Stimulated activated naive CD8-positive, alpha-beta T cell treated with anti-CD3 and anti-CD28 coated beads, Interleukin-15, amount 100 ng/mL, for 72 hours (primary cell): ENCODE results near the gene LGALS1.
"Not testable (repeated sequence)": the region's sequence is repeated elsewhere in the genome, so short reads cannot be mapped to it uniquely, and the experiment has no call there.

Source experiments
- ATAC-seq: fragments of 150-1000 bp; cut with Tn5 transposase; 2 replicates; pipeline ENCODE4 v1.10.0; 2021; ENCODE audit warnings: mild to moderate bottlenecking, moderate library complexity
- DNase-seq, 2 donors: peaks; one replicate each; pipeline ENCODE4 v3.0.0; 2021 to 2022
- H3K27ac Mint-ChIP-seq, 2 donors: one replicate each; pipeline ENCODE4 v1.8.0; 2022; ENCODE audit warnings: mild to moderate bottlenecking in 2 of 2, mixed read lengths in 2 of 2, moderate library complexity in 2 of 2
- H3K27me3 Mint-ChIP-seq: one replicate; pipeline ENCODE4 v1.8.0; 2022; ENCODE audit warnings: mixed read lengths
- H3K4me1 Mint-ChIP-seq: one replicate; pipeline ENCODE4 v1.8.0; 2022; ENCODE audit warnings: mild to moderate bottlenecking, mixed read lengths
- H3K4me3 Mint-ChIP-seq, 2 donors: one replicate each; pipeline ENCODE4 v1.8.0; 2022; ENCODE audit warnings: mild to moderate bottlenecking in 2 of 2, mixed read lengths in 2 of 2, moderate library complexity in 1 of 2
- H3K9me3 Mint-ChIP-seq, 2 donors: one replicate each; pipeline ENCODE4 v1.8.0; 2022; ENCODE audit warnings: mixed read lengths in 2 of 2

Gene LGALS1

GRCh38 chr22:37710675-37711074, 35.2 kb downstream of the LGALS1 start:
- no peak overlapping the region for H3K27ac Mint-ChIP-seq
- H3K9me3 Mint-ChIP-seq, result no peaks in the 10 kb centered on the region
- no peak overlapping the region for H3K4me3 Mint-ChIP-seq
- H3K27me3 Mint-ChIP-seq, result no peaks in the 10 kb centered on the region
- DNase-seq, result no peak
- no peak for ATAC-seq
- peaks cover 5% of the 10 kb centered on the region for H3K4me1 Mint-ChIP-seq

DNA sequence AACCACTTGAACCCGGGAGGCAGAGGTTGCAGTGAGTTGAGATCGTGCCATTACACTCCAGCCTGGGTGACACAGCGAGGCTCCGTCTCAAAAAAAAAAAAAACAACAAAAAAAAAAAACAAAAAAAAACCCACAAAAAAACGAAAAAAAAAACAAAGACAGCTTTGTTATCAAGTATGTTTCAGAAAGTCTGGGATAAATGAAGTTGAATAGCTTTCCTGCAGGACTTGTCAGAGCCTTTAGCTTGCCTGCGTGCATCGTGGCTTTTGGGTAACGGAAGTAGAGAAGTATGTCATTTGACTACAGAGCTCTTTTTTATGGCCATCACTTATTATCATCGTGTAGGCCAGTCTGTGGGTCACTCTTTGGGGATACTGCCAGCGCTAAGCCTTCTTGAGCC, 36.1 kb downstream of the LGALS1 start:
- H3K27me3 Mint-ChIP-seq, result no peaks in the 10 kb centered on the region
- DNase-seq, result no peak

DNA sequence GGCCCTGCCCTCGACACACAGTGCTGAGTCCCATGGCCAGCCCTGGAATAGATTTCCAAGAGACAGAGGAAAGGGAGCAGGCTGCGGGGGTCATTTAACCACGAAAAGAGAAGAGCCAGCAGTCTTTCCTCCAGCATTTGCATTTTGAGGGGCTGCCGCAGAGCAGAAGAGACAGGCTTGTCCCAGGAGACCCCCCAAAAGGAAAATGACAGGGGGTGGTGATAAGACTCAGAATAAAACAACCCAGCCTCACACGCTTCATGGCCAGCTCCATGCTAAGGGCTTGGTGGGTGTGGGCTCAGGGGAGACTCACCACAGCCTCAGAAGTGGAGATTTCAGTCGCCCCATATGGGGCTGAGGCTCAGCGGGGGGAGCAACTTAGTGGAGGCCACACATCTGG, 38.3 kb downstream of the LGALS1 start:
- H3K9me3 Mint-ChIP-seq, result no peaks in the 10 kb centered on the region
- ATAC-seq, result no peak
- H3K4me1 Mint-ChIP-seq, result peaks cover 5% of the 10 kb centered on the region

More for the DNA sequence above, 36.1 kb downstream of the LGALS1 start:
- Mint-ChIP-seq H3K4me3 (no peak overlapping the region), H3K4me1 (peaks cover 5% of the 10 kb centered on the region), H3K9me3 (no peaks in the 10 kb centered on the region), H3K27ac (no peak overlapping the region)
- no peak for ATAC-seq

GRCh38 chr22:37714634-37715033, 39.2 kb downstream of the LGALS1 start:
- no peak overlapping the region for H3K27ac Mint-ChIP-seq
- ATAC-seq, result no peak
- no peak for DNase-seq
- H3K4me3 Mint-ChIP-seq, result no peak overlapping the region
- no peaks in the 10 kb centered on the region for H3K9me3 Mint-ChIP-seq
- H3K4me1 Mint-ChIP-seq, result peaks cover 5% of the 10 kb centered on the region
- H3K27me3 Mint-ChIP-seq, result no peaks in the 10 kb centered on the region

More for the DNA sequence above, 38.3 kb downstream of the LGALS1 start:
- H3K27ac Mint-ChIP-seq, result no peak overlapping the region
- DNase-seq, result no peak
- H3K4me3 Mint-ChIP-seq, result no peak overlapping the region
- no peaks in the 10 kb centered on the region for H3K27me3 Mint-ChIP-seq

- Mint-ChIP-seq H3K27ac (no peak overlapping the region), H3K4me3 (no peak overlapping the region), H3K9me3 (no peaks in the 10 kb centered on the region), H3K27me3 (no peaks in the 10 kb centered on the region), H3K4me1 (peaks cover 2% of the 10 kb centered on the region)
- no peak for ATAC-seq
- DNase-seq, result no peak
These were observed 40.3 kb downstream of the LGALS1 start for GRCh38 chr22:37715760-37716159.

GRCh38 chr22:37716708-37717107, 41.3 kb downstream of the LGALS1 start:
- Mint-ChIP-seq H3K4me1 (no peaks in the 10 kb centered on the region), H3K4me3 (no peak overlapping the region), H3K27ac (no peak overlapping the region), H3K9me3 (no peaks in the 10 kb centered on the region), H3K27me3 (no peaks in the 10 kb centered on the region)
- no peak for DNase-seq
- no peak for ATAC-seq

- not testable (repeated sequence) for H3K27me3 Mint-ChIP-seq, H3K4me1 Mint-ChIP-seq, DNase-seq, H3K9me3 Mint-ChIP-seq, H3K27ac Mint-ChIP-seq, ATAC-seq, H3K4me3 Mint-ChIP-seq
These were observed 41.8 kb downstream of the LGALS1 start for GRCh38 chr22:37717235-37717634.

DNA sequence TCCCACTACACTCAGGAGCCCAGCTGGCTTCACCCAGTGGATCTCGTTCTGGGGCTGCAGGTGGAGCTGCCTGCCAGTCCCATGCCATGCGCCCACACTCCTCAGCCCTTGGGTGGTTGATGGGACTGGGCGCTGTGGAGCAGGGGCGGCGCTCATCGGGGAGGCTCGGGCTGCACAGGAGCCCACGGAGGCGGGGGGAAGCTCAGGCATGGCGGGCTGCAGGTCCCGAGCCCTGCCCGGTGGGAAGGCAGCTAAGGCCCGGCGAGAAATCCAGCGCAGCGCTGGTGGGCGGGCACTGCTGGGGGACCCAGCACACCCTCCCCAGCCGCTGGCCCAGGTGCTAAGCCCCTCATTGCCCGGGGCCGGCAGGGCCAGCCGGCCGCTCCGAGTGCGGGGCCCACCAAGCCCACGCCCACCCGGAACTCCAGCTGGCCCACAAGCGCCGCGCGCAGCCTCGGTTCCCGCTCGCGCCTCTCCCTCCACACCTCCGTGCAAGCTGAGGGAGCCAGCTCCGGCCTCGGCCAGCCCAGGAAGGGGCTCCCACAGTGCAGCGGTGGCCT, 42.4 kb downstream of the LGALS1 start:
- DNase-seq, H3K4me1 Mint-ChIP-seq, H3K27me3 Mint-ChIP-seq, ATAC-seq, H3K27ac Mint-ChIP-seq, H3K4me3 Mint-ChIP-seq, H3K9me3 Mint-ChIP-seq: not testable (repeated sequence)

DNA sequence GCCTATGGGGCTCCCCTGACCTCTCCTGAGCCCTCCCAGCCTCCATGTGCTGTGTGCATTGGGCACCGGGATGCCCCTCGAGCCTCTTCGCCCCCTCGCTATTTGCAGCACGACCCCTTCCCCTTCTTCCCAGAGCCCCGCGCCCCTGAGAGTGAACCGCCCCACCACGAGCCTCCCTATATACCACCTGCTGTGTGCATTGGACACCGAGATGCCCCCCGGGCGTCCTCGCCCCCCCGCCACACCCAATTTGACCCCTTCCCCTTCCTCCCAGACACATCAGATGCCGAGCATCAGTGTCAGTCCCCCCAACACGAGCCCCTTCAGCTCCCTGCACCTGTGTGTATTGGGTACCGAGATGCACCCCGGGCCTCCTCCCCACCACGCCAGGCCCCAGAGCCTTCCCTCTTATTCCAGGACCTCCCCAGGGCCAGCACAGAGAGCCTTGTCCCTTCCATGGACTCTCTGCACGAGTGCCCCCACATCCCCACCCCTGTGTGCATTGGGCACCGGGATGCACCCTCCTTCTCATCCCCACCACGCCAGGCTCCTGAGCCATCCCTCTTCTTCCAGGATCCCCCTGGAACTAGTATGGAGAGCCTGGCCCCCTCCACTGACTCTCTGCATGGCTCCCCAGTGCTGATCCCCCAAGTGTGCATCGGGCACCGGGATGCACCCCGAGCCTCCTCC, 50.3 kb downstream of the LGALS1 start:
- Mint-ChIP-seq H3K9me3 (no peaks in the 10 kb centered on the region), H3K4me1 (no peaks in the 10 kb centered on the region), H3K27ac (peak overlapping the region in 1 of 2 donors; percentile 60), H3K27me3 (no peaks in the 10 kb centered on the region), H3K4me3 (no peak overlapping the region)
- ATAC-seq (peak; percentile 15), DNase-seq (no peak)

DNA sequence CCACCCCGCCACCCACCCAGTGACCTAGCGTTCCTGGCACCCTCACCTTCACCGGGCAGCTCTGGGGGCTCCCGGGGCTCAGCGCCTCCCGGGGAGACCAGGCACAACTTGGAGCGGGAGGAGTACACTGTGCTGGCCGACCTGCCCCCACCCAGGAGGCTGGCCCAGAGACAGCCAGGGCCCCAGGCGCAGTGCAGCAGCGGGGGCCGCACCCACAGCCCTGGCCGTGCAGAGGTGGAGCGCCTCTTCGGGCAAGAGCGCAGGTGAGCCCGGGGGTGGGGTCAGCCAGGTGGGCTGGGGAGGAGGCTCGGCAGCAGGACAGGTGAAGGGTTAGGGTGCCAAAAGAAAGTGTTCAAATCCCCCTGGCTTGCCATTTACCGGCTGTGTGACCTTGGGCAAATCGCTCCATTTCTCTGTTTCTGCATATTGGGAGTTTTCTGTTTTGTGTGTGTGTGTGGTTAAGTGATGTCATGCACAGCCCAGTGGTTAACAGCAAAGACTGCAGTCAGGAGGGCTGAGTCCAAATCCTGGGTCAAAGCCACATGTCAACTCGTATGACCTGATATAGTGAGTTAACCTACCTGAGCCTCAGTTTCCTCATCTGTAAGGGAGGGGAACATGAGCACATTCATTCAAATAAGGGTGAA, 50.9 kb downstream of the LGALS1 start:
- DNase-seq (no peak), ATAC-seq (peak; percentile 69)
- Mint-ChIP-seq H3K4me1 (no peaks in the 10 kb centered on the region), H3K9me3 (no peaks in the 10 kb centered on the region), H3K4me3 (no peak overlapping the region), H3K27me3 (no peaks in the 10 kb centered on the region), H3K27ac (no peak overlapping the region)

- no peaks in the 10 kb centered on the region for H3K9me3 Mint-ChIP-seq
- no peak overlapping the region for H3K27ac Mint-ChIP-seq
- ATAC-seq (no peak), DNase-seq (no peak)
- no peaks in the 10 kb centered on the region for H3K4me1 Mint-ChIP-seq
- no peak overlapping the region for H3K4me3 Mint-ChIP-seq
- no peaks in the 10 kb centered on the region for H3K27me3 Mint-ChIP-seq
These were observed 53.2 kb downstream of the LGALS1 start for GRCh38 chr22:37728620-37729019.
